Neuronal stem cell (in vitro differentiated cells): ENCODE measurements around the gene NEURL1B.

Source experiments
- DNase-seq: peaks from one replicate; pipeline ENCODE4 v3.0.0-alpha.2; 2013; ENCODE audit warnings: low spot score
- H2AFZ ChIP-seq: one replicate; pipeline ENCODE4 v1.6.1; 2013; ENCODE audit warnings: mild to moderate bottlenecking, low read length, inconsistent platforms
- H2AK5ac ChIP-seq: 2 replicates; pipeline ENCODE4 v1.6.1; 2013; ENCODE audit warnings: low read depth, mild to moderate bottlenecking, inconsistent platforms, low read length, moderate library complexity, mixed read lengths
- H2BK120ac ChIP-seq: 2 replicates; pipeline ENCODE4 v1.6.1; 2013; ENCODE audit warnings: low read depth, mild to moderate bottlenecking, inconsistent platforms, low read length, moderate library complexity, mixed read lengths
- H2BK12ac ChIP-seq: one replicate; pipeline ENCODE4 v1.6.1; 2013; ENCODE audit warnings: low read length, inconsistent platforms
- H2BK15ac ChIP-seq: 2 replicates; pipeline ENCODE4 v1.6.1; 2013; ENCODE audit warnings: mild to moderate bottlenecking, low read length, inconsistent platforms, mixed read lengths
- H2BK5ac ChIP-seq: one replicate; pipeline ENCODE4 v1.6.1; 2013; ENCODE audit warnings: inconsistent platforms, mild to moderate bottlenecking, low read length, moderate library complexity
- H3K14ac ChIP-seq: one replicate; pipeline ENCODE4 v1.6.1; 2013; ENCODE audit warnings: low read length, inconsistent platforms
- H3K18ac ChIP-seq: 2 replicates; pipeline ENCODE4 v1.6.1; 2013; ENCODE audit warnings: low read length, inconsistent platforms
- H3K23ac ChIP-seq: 2 replicates; pipeline ENCODE4 v1.6.1; 2013; ENCODE audit warnings: low read depth, mild to moderate bottlenecking, mixed read lengths, low read length, inconsistent platforms; ENCODE audit not compliant: poor library complexity
- H3K27ac ChIP-seq: replicated peaks from 3 replicates; pipeline ENCODE4 v1.5.1; 2013; ENCODE audit warnings: low read length, inconsistent platforms
- H3K27me3 ChIP-seq, 3 experiments: 2 replicates each; pipeline ENCODE4 v1.6.1; 2013; ENCODE audit warnings: low read length in 3 of 3, mild to moderate bottlenecking in 2 of 3, inconsistent platforms in 1 of 3, low read depth in 1 of 3, mixed read lengths in 1 of 3, moderate library complexity in 1 of 3; ENCODE audit not compliant: control insufficient read depth in 3 of 3, insufficient read depth in 3 of 3
- H3K36me3 ChIP-seq, 2 donors: replicated peaks in 1 of 2; 2 replicates each; pipeline ENCODE4 v1.6.1; 2013; ENCODE audit warnings: low read length in 2 of 2; ENCODE audit not compliant: control insufficient read depth in 2 of 2, insufficient read depth in 2 of 2
- H3K4ac ChIP-seq: 2 replicates; pipeline ENCODE4 v1.6.1; 2013; ENCODE audit warnings: inconsistent platforms, mild to moderate bottlenecking, low read length, moderate library complexity
- H3K4me1 ChIP-seq, 2 donors: 1 replicate in 1 of 2; 2 replicates in 1 of 2; pipeline ENCODE4 v1.6.1; 2013; ENCODE audit warnings: low read length in 2 of 2, low read depth in 1 of 2; ENCODE audit not compliant: control insufficient read depth in 2 of 2, insufficient read depth in 1 of 2
- H3K4me2 ChIP-seq: one replicate; pipeline ENCODE4 v1.6.1; 2013; ENCODE audit warnings: mild to moderate bottlenecking, low read length, inconsistent platforms; ENCODE audit not compliant: insufficient read depth, poor library complexity, severe bottlenecking
- H3K4me3 ChIP-seq, 2 donors: 2 replicates each; pipeline ENCODE4 v1.5.1; 2013; ENCODE audit warnings: low read length in 2 of 2, mild to moderate bottlenecking in 2 of 2, inconsistent platforms in 1 of 2, moderate library complexity in 1 of 2
- H3K79me1 ChIP-seq: one replicate; pipeline ENCODE4 v1.6.1; 2013; ENCODE audit warnings: low read depth, mild to moderate bottlenecking, inconsistent platforms, low read length, moderate library complexity
- H3K9ac ChIP-seq: one replicate; pipeline ENCODE4 v1.6.1; 2013; ENCODE audit warnings: mild to moderate bottlenecking, low read depth, low read length, inconsistent platforms; ENCODE audit not compliant: poor library complexity
- H3K9me3 ChIP-seq, 2 donors: replicated peaks in 1 of 2; 2 replicates each; pipeline versions ENCODE3 to v1.6.1; 2013; ENCODE audit warnings: low read length in 2 of 2, mild to moderate bottlenecking in 2 of 2, inconsistent platforms in 1 of 2, low read depth in 1 of 2, mixed read lengths in 1 of 2, moderate library complexity in 1 of 2; ENCODE audit not compliant: control insufficient read depth in 2 of 2, insufficient read depth in 1 of 2
- H4K8ac ChIP-seq: one replicate; pipeline ENCODE4 v1.6.1; 2013; ENCODE audit warnings: low read depth, mild to moderate bottlenecking, inconsistent platforms, low read length, moderate library complexity
- H4K91ac ChIP-seq: one replicate; pipeline ENCODE4 v1.6.1; 2013; ENCODE audit warnings: low read length, low read depth, mild to moderate bottlenecking, inconsistent platforms; ENCODE audit not compliant: poor library complexity
- WGBS, 2 donors: extraction: QIAGEN DNeasy Blood & Tissue Kit; methylation state at CpG; one replicate each; pipeline ENCODE4 v1.1.7; 2013; ENCODE audit warnings: missing lambda C conversion rate in 2 of 2, mixed read lengths in 1 of 2; ENCODE audit not compliant: insufficient read length in 2 of 2, insufficient replicate concordance in 1 of 2; ENCODE audit errors: extremely low coverage in 2 of 2; 5-methylcytosine and 5-hydroxymethylcytosine counted together

NEURL1B gene

GRCh38 chr5:172624996-172625964, 15.8 kb upstream of the NEURL1B start:
- no peak overlapping the region for H3K4ac ChIP-seq
- no CpG with 5 or more reads among the region's 10 CpGs for WGBS, 2 donors
- H3K23ac ChIP-seq = no peak overlapping the region
- H3K4me3 ChIP-seq = no peak overlapping the region
- no peak overlapping the region for H2BK12ac ChIP-seq
- H3K4me1 ChIP-seq = peaks cover 9 to 19% of the 10 kb centered on the region in 2 donors
- peak overlapping the region; percentile 48 for H3K18ac ChIP-seq
- H3K14ac ChIP-seq = no peak overlapping the region
- no peak overlapping the region for H4K8ac ChIP-seq
- H3K4me2 ChIP-seq = no peak overlapping the region
- H3K27me3 ChIP-seq = peaks cover 0 to 13% (median 0%) of the 10 kb centered on the region in 3 experiments
- H2BK5ac ChIP-seq = no peak overlapping the region
- H3K27ac ChIP-seq = no peak overlapping the region
- peak overlapping the region; percentile 16 for H2AFZ ChIP-seq
- peak overlapping the region; percentile 42 for H2BK15ac ChIP-seq
- H4K91ac ChIP-seq = no peak overlapping the region
- no peak overlapping the region for H2BK120ac ChIP-seq
- no peaks in the 10 kb centered on the region for H3K36me3 ChIP-seq
- H3K79me1 ChIP-seq = no peaks in the 10 kb centered on the region
- H3K9me3 ChIP-seq = no peaks in the 10 kb centered on the region
- no peak overlapping the region for H3K9ac ChIP-seq
- H2AK5ac ChIP-seq = no peak overlapping the region
- DNase-seq = no peak

DNA sequence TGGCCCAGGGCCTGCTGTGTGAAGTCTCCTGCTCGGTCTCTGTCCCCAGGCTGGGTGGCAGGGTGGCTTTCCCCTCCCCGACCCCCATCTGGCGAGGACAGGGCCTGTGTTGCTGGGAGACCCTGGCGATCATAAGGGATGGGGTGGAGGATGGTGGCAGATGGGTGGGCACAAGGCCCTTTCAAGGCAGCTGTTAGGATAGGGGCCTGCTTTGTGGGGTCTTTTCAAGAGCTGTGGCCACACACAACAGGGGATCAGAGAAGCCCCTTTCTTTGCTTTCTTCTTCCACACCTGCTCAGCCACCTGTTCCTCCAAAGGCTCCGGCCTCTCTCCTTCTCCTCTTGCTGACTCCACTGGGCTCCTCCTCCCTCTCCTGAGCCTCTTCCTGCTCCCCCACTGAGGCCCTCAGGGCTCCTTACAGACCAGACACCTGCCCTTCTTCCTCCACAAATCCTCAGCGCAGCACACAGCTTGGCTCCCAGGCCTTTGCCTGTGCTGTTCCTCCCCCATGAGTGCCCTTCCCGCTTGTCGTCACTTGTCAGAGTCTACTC, 15.0 kb upstream of the NEURL1B start:
- no peaks in the 10 kb centered on the region for H3K9me3 ChIP-seq
- H4K8ac ChIP-seq = no peak overlapping the region
- H2BK120ac ChIP-seq = no peak overlapping the region
- H3K9ac ChIP-seq = no peak overlapping the region
- no peak overlapping the region for H3K18ac ChIP-seq
- H2BK15ac ChIP-seq = no peak overlapping the region
- DNase-seq = no peak
- H3K4me2 ChIP-seq = no peak overlapping the region
- no peak overlapping the region for H3K4me3 ChIP-seq
- H4K91ac ChIP-seq = no peak overlapping the region
- H3K23ac ChIP-seq = no peak overlapping the region
- H3K4me1 ChIP-seq = peaks cover 7 to 17% of the 10 kb centered on the region in 2 donors
- H3K4ac ChIP-seq = no peak overlapping the region
- no CpG with 5 or more reads among the region's 8 CpGs for WGBS, 2 donors
- H2BK5ac ChIP-seq = no peak overlapping the region
- no peak overlapping the region for H2AFZ ChIP-seq
- H3K14ac ChIP-seq = no peak overlapping the region
- H3K27me3 ChIP-seq = peaks cover 0 to 5% (median 0%) of the 10 kb centered on the region in 3 experiments
- H2AK5ac ChIP-seq = peak overlapping the region; percentile 40
- H3K36me3 ChIP-seq = no peaks in the 10 kb centered on the region
- H3K79me1 ChIP-seq = no peaks in the 10 kb centered on the region
- no peak overlapping the region for H3K27ac ChIP-seq
- H2BK12ac ChIP-seq = no peak overlapping the region

DNA sequence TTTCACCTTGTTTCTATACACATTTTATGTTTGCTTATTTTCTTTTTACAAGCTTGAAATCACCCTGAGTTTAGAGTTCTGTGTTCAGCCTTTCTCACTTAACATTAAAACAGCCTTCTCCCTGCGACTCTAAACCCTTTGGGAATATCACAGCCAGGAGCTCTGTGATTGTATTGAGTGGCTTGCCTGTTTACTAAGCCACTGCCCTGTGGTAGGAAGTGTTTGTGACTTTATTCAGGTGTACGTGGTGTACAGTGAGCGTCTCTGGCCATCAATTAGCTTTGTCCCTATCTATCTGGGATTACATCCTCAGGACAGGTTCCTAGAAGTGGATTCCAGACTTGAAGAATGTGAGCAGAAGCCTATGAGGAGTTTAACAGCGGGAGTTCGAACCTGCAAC, 11.0 kb upstream of the NEURL1B start:
- no peaks in the 10 kb centered on the region for H3K9me3 ChIP-seq
- H3K36me3 ChIP-seq = no peaks in the 10 kb centered on the region
- no peak overlapping the region for H2BK12ac ChIP-seq
- H4K91ac ChIP-seq = no peak overlapping the region
- no peak overlapping the region for H3K9ac ChIP-seq
- no peak overlapping the region for H2AFZ ChIP-seq
- no peak overlapping the region for H2BK15ac ChIP-seq
- no peak overlapping the region for H4K8ac ChIP-seq
- H3K79me1 ChIP-seq = no peaks in the 10 kb centered on the region
- no peak overlapping the region for H3K27ac ChIP-seq
- no peak overlapping the region for H3K4me3 ChIP-seq
- no peak overlapping the region for H3K4me2 ChIP-seq
- no peak overlapping the region for H3K18ac ChIP-seq
- WGBS, 2 donors = no CpG with 5 or more reads among the region's 5 CpGs
- H3K4me1 ChIP-seq = peaks cover 5 to 14% of the 10 kb centered on the region in 2 donors
- H2BK120ac ChIP-seq = no peak overlapping the region
- peaks cover 0 to 6% (median 0%) of the 10 kb centered on the region in 3 experiments for H3K27me3 ChIP-seq
- no peak overlapping the region for H3K14ac ChIP-seq
- no peak overlapping the region for H3K4ac ChIP-seq
- DNase-seq = no peak
- no peak overlapping the region for H2BK5ac ChIP-seq
- no peak overlapping the region for H2AK5ac ChIP-seq
- no peak overlapping the region for H3K23ac ChIP-seq

DNA sequence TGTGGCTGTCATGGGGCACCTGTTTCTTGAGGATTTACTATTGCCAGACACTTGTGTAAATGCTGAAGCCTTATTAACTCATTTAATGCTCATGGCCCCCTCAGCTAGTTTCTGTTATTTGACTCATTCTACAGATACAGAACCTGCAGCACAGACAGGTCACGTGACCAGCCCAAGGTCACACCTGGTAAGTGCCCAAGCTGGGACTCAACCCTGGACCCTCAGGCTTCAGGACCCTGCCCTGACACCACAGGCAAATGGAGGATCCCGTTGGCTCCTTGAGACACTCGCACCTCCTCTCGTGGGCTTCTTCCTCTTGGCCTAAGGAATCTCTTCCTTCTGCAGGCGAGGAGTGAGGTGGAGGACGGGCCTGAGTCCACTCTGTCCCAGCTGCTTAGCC, 10.6 kb upstream of the NEURL1B start:
- no peak overlapping the region for H4K8ac ChIP-seq

More for the DNA sequence above, 10.6 kb upstream of the NEURL1B start:
- Histone ChIP-seq H2AFZ (peak overlapping the region; percentile 32), H3K23ac (no peak overlapping the region), H3K18ac (no peak overlapping the region), H3K4me3 (no peak overlapping the region), H3K4me2 (no peak overlapping the region), H3K4me1 (peaks cover 5 to 10% of the 10 kb centered on the region in 2 donors), H3K79me1 (no peaks in the 10 kb centered on the region), H3K14ac (no peak overlapping the region), H2BK12ac (no peak overlapping the region), H4K91ac (no peak overlapping the region), H2BK15ac (no peak overlapping the region), H3K36me3 (no peaks in the 10 kb centered on the region), H3K4ac (no peak overlapping the region), H2BK120ac (no peak overlapping the region), H3K9me3 (no peaks in the 10 kb centered on the region), H3K27ac (no peak overlapping the region), H2AK5ac (no peak overlapping the region), H3K27me3 (peaks cover 0 to 6% (median 0%) of the 10 kb centered on the region in 3 experiments), H2BK5ac (no peak overlapping the region), H3K9ac (no peak overlapping the region)
- no peak for DNase-seq
- no CpG with 5 or more reads among the region's 6 CpGs for WGBS, 2 donors
